Neutrophil (primary cell): ENCODE results near the gene FSD1.

ENCODE experiments used
- H3K27ac ChIP-seq: fragments of 200-600 bp; sonication (generic); 2 replicates; pipeline ENCODE4 v1.5.1; 2016; ENCODE audit warnings: mild to moderate bottlenecking, moderate library complexity
- H3K27me3 ChIP-seq: fragments of 200-600 bp; sonication (generic); 2 replicates; pipeline ENCODE4 v1.6.0; 2016; ENCODE audit warnings: mild to moderate bottlenecking
- H3K36me3 ChIP-seq: fragments of 200-600 bp; sonication (generic); 2 replicates; pipeline ENCODE4 v1.5.1; 2017
- H3K4me1 ChIP-seq, 2 experiments: fragments of 200-600 bp in 1 of 2; sonication (generic) in 1 of 2; 1 replicate in 1 of 2; 2 replicates in 1 of 2; pipeline versions ENCODE4 v1.5.1 to v1.6.1; 2013 to 2016; ENCODE audit warnings: low read depth in 1 of 2, low read length in 1 of 2, mild to moderate bottlenecking in 1 of 2, moderate library complexity in 1 of 2; ENCODE audit not compliant: control insufficient read depth in 1 of 2, insufficient read depth in 1 of 2
- H3K4me3 ChIP-seq, 2 experiments: fragments of 200-600 bp in 1 of 2; sonication (generic) in 1 of 2; 1 replicate in 1 of 2; 2 replicates in 1 of 2; pipeline ENCODE4 v1.5.1; 2013 to 2016; ENCODE audit warnings: low read depth in 1 of 2, low read length in 1 of 2, mild to moderate bottlenecking in 1 of 2, moderate library complexity in 1 of 2
- H3K9me3 ChIP-seq: fragments of 200-600 bp; sonication (generic); 2 replicates; pipeline ENCODE4 v1.5.1; 2016
- TF ChIP-seq, protein P1 (sequence below): fragments of 200-600 bp; sonication (generic); IDR thresholded peaks from 2 replicates; pipeline ENCODE4 v1.5.1; 2016; ENCODE audit warnings: antibody characterized with exemption

Gene FSD1

GRCh38 chr19:4298810-4299550 lies 5.4 kb upstream of the FSD1 start:
- no peak overlapping the region for H3K27ac ChIP-seq
- TF ChIP-seq, protein P1, sequence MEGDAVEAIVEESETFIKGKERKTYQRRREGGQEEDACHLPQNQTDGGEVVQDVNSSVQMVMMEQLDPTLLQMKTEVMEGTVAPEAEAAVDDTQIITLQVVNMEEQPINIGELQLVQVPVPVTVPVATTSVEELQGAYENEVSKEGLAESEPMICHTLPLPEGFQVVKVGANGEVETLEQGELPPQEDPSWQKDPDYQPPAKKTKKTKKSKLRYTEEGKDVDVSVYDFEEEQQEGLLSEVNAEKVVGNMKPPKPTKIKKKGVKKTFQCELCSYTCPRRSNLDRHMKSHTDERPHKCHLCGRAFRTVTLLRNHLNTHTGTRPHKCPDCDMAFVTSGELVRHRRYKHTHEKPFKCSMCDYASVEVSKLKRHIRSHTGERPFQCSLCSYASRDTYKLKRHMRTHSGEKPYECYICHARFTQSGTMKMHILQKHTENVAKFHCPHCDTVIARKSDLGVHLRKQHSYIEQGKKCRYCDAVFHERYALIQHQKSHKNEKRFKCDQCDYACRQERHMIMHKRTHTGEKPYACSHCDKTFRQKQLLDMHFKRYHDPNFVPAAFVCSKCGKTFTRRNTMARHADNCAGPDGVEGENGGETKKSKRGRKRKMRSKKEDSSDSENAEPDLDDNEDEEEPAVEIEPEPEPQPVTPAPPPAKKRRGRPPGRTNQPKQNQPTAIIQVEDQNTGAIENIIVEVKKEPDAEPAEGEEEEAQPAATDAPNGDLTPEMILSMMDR, result no peak
- peaks cover 15% of the 10 kb centered on the region for H3K27me3 ChIP-seq
- H3K36me3 ChIP-seq, result no peaks in the 10 kb centered on the region
- no peaks in the 10 kb centered on the region for H3K4me1 ChIP-seq
- no peak overlapping the region for H3K4me3 ChIP-seq
- no peaks in the 10 kb centered on the region for H3K9me3 ChIP-seq

GRCh38 chr19:4300589-4300988 lies 3.8 kb upstream of the FSD1 start:
- Histone ChIP-seq H3K4me3 (no peak overlapping the region), H3K27me3 (peaks cover 31% of the 10 kb centered on the region), H3K36me3 (no peaks in the 10 kb centered on the region), H3K4me1 (no peaks in the 10 kb centered on the region), H3K9me3 (no peaks in the 10 kb centered on the region), H3K27ac (no peak overlapping the region)
- TF ChIP-seq, protein P1, result no peak

DNA sequence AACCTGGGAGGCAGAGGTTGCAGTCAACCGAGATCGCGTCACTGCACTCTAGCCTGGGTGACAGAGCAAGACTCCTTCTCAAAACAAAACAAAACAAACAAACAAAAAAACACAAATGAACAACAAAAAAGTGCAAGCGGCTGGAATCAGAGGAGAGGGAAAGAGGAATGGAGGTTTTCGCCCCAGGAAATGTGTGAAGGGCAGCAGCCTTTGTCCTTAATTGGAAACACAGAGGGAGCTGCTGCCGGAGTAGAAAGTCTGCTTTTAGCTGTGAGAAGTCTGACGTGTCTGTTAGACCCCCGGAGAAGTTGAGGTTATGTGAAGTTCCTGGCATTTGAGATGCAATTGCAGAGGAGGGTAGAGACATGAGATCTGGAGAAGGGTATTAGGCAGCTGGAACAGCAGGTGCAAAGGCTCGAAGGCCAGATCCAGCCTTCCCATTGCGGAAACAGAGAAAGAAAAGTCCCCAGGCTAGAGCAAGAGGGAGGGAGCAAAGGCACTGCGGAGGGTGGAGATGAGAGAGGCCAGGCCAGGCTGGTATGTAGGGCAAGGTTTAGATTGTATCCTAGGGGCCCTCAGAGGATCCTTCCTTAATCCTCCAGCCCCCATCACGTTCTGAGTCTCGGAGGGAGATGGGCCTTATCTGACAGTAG lies 2.7 kb upstream of the FSD1 start:
- H3K27ac ChIP-seq, result no peak overlapping the region
- H3K9me3 ChIP-seq, result no peaks in the 10 kb centered on the region
- H3K4me3 ChIP-seq, result no peak overlapping the region
- peaks cover 33% of the 10 kb centered on the region for H3K27me3 ChIP-seq
- H3K36me3 ChIP-seq, result no peaks in the 10 kb centered on the region
- TF ChIP-seq, protein P1, result no peak
- H3K4me1 ChIP-seq, result no peaks in the 10 kb centered on the region

- Histone ChIP-seq H3K4me3 (no peak within 1 kb of the TSS), H3K36me3 (no peaks in the 10 kb centered on the region), H3K27ac (no peak within 1 kb of the TSS), H3K27me3 (peaks cover 33% of the 10 kb centered on the region), H3K9me3 (no peaks in the 10 kb centered on the region), H3K4me1 (no peaks in the 10 kb centered on the region)
- TF ChIP-seq, protein P1, result no peak
Measured at GRCh38 chr19:4302243-4302640, 2.2 kb upstream of the FSD1 start, which contains the start of gene TMIGD2. Gene TMIGD2, minus strand, starts transcription at chr19:4302389. Its CDS starts 4 bp downstream, at chr19:4302385.

DNA sequence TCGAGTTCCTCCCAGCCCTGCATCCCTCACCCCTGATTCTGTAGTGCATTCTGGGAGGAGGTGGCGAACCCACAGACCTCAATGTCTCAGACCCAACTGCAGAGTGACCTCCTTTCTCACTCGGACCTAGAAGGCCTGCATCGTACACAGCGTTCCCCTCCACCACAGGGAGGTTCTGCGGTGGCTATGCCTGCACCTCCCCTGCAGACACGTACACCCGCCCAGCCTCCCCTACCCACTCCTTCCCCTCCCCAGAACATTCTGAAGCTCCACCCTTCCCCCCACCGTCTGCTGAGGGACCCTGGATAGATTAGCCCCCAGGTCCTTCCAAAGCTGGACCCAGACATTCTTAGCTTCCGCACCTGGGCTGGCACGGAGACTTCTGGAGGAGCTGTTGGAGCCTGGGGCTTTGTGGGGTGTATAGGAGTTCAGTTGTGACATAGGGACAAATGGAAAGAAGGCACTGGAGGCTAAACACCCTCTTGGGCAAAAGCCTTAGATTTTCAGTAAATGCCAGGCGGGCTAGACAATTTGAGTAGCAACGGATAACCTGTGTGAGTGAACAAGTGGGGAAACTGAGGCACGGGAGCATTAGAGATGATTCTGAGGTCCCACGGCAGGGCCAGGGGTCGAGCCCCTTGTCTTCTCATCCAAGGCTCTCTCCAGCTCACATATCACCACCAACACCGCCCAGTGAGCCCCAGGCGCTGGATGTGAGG lies 420 bp upstream of the FSD1 start:
- H3K9me3 ChIP-seq, result no peaks in the 10 kb centered on the region
- no peak overlapping the region for H3K27ac ChIP-seq
- H3K4me1 ChIP-seq, result no peaks in the 10 kb centered on the region
- TF ChIP-seq, protein P1, result no peak
- H3K27me3 ChIP-seq, result peaks cover 33% of the 10 kb centered on the region
- no peaks in the 10 kb centered on the region for H3K36me3 ChIP-seq
- H3K4me3 ChIP-seq, result no peak overlapping the region
